IPS-20b (cell line): Measurements from ENCODE around the gene ELN.

ENCODE experiments used
- H3K27ac ChIP-seq: one replicate; pipeline ENCODE4 v1.5.1; 2013; ENCODE audit warnings: low read length
- H3K27me3 ChIP-seq: 2 replicates; pipeline ENCODE4 v1.6.1; 2013; ENCODE audit warnings: mild to moderate bottlenecking, low read length, inconsistent platforms; ENCODE audit not compliant: insufficient read depth
- H3K36me3 ChIP-seq: 2 replicates; pipeline ENCODE4 v1.6.1; 2013; ENCODE audit warnings: low read depth, mild to moderate bottlenecking, inconsistent platforms, low read length, moderate library complexity; ENCODE audit not compliant: insufficient read depth
- H3K4me1 ChIP-seq: 2 replicates; pipeline ENCODE4 v1.6.1; 2013; ENCODE audit warnings: mild to moderate bottlenecking, control low read depth, inconsistent platforms, low read length, moderate library complexity; ENCODE audit not compliant: insufficient read depth
- H3K4me3 ChIP-seq: 2 replicates; pipeline ENCODE4 v1.5.1; 2013; ENCODE audit warnings: mild to moderate bottlenecking, low read length, inconsistent platforms
- H3K9ac ChIP-seq: 2 replicates; pipeline ENCODE4 v1.6.1; 2013; ENCODE audit warnings: low read depth, mild to moderate bottlenecking, inconsistent platforms, low read length, moderate library complexity
- H3K9me3 ChIP-seq: 2 replicates; pipeline ENCODE4 v1.6.1; 2013; ENCODE audit warnings: mild to moderate bottlenecking, low read depth, low read length, inconsistent platforms; ENCODE audit not compliant: insufficient read depth

Gene ELN

GRCh38 chr7:74059681-74060588 lies 32.0 kb downstream of the ELN start:
- no peak overlapping the region for H3K27ac ChIP-seq
- H3K9me3 ChIP-seq, result no peaks in the 10 kb centered on the region
- no peaks in the 10 kb centered on the region for H3K36me3 ChIP-seq
- H3K4me1 ChIP-seq, result no peaks in the 10 kb centered on the region
- H3K27me3 ChIP-seq, result no peaks in the 10 kb centered on the region
- H3K4me3 ChIP-seq, result no peak overlapping the region
- no peak overlapping the region for H3K9ac ChIP-seq

DNA sequence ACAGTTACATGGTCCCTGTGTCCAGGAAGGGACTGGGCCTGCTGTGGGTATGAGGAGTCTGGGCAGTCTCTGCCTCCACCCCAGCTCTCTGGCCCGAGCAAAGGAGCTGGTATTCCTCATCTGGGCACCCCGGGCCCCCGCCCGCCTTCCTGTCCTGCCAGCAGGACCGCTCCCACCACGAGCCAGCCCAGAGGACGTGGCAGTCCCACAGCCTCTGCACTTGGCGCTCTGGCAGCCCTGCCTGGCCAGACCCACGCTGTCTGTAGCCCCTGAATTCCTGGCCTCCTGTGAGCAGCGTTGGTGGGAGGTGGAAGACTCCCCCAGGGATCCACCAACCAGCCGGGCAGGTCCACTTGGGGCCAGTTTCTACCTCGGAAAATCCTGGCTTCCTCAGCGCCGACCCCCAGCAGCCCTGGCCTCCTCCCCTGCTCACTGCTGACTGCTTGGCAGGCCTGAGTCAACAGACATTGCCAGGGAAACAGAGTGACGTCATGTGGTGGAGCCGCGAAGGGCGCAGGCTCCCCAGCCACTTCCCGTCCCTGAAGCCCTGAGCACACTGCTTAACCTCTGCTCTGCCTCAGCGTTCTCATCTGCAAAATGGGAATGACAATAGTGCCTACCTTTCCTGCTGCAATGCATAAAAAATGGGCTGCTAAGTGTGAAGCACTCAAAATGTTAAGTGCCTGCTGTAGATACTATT lies 34.0 kb downstream of the ELN start:
- Histone ChIP-seq H3K27me3 (no peaks in the 10 kb centered on the region), H3K9ac (no peak overlapping the region), H3K36me3 (no peaks in the 10 kb centered on the region), H3K4me1 (no peaks in the 10 kb centered on the region), H3K4me3 (no peak overlapping the region), H3K27ac (no peak overlapping the region), H3K9me3 (no peaks in the 10 kb centered on the region)

GRCh38 chr7:74063223-74063641 lies 35.3 kb downstream of the ELN start:
- no peaks in the 10 kb centered on the region for H3K27me3 ChIP-seq
- no peak overlapping the region for H3K4me3 ChIP-seq
- H3K9ac ChIP-seq, result no peak overlapping the region
- no peaks in the 10 kb centered on the region for H3K4me1 ChIP-seq
- no peaks in the 10 kb centered on the region for H3K36me3 ChIP-seq
- H3K27ac ChIP-seq, result no peak overlapping the region
- H3K9me3 ChIP-seq, result no peaks in the 10 kb centered on the region

DNA sequence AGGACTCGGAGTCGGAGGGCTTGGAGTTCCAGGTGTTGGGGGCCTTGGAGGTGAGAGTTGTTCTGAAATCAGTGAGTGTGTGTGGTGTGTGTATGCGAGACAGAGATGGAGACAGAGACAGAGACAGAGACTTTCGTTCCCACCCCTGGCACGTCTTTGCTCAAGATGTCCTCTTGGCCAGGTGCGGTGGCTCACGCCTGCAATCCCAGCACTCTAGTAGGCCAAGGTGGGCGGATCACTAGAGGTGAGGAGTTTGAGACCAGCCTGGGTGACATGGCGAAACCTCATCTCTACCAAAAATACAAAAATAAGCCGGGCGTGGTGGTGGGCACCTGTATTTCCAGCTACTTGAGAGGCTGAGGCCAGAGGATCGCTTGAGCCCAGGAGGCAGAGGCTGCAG lies 35.7 kb downstream of the ELN start:
- H3K27ac ChIP-seq, result no peak overlapping the region
- H3K9ac ChIP-seq, result no peak overlapping the region
- no peak overlapping the region for H3K4me3 ChIP-seq
- no peaks in the 10 kb centered on the region for H3K27me3 ChIP-seq
- H3K36me3 ChIP-seq, result no peaks in the 10 kb centered on the region
- no peaks in the 10 kb centered on the region for H3K4me1 ChIP-seq
- H3K9me3 ChIP-seq, result no peaks in the 10 kb centered on the region

GRCh38 chr7:74064696-74065095 lies 36.7 kb downstream of the ELN start:
- Histone ChIP-seq H3K36me3 (no peaks in the 10 kb centered on the region), H3K4me3 (no peak overlapping the region), H3K9ac (no peak overlapping the region), H3K9me3 (no peaks in the 10 kb centered on the region), H3K27ac (no peak overlapping the region), H3K27me3 (no peaks in the 10 kb centered on the region), H3K4me1 (no peaks in the 10 kb centered on the region)

GRCh38 chr7:74066626-74067025 lies 38.7 kb downstream of the ELN start:
- Histone ChIP-seq H3K9ac (no peak overlapping the region), H3K36me3 (no peaks in the 10 kb centered on the region), H3K4me3 (no peak overlapping the region), H3K9me3 (no peaks in the 10 kb centered on the region), H3K4me1 (no peaks in the 10 kb centered on the region), H3K27ac (no peak overlapping the region), H3K27me3 (no peaks in the 10 kb centered on the region)

- Histone ChIP-seq H3K9me3 (no peaks in the 10 kb centered on the region), H3K36me3 (no peaks in the 10 kb centered on the region), H3K27ac (no peak overlapping the region), H3K9ac (no peak overlapping the region), H3K4me3 (no peak overlapping the region), H3K27me3 (no peaks in the 10 kb centered on the region), H3K4me1 (no peaks in the 10 kb centered on the region)
These were observed 40.6 kb downstream of the ELN start for GRCh38 chr7:74068378-74069085.

- no peak overlapping the region for H3K27ac ChIP-seq
These were observed 41.1 kb downstream of the ELN start for GRCh38 chr7:74069086-74069541.

GRCh38 chr7:74069790-74070618 lies 42.0 kb downstream of the ELN start:
- Histone ChIP-seq H3K36me3 (no peaks in the 10 kb centered on the region), H3K9me3 (no peaks in the 10 kb centered on the region), H3K27me3 (no peaks in the 10 kb centered on the region), H3K9ac (no peak overlapping the region), H3K27ac (no peak overlapping the region), H3K4me3 (no peak overlapping the region), H3K4me1 (no peaks in the 10 kb centered on the region)

More at GRCh38 chr7:74069086-74069541, 41.1 kb downstream of the ELN start:
- Histone ChIP-seq H3K4me1 (no peaks in the 10 kb centered on the region), H3K36me3 (no peaks in the 10 kb centered on the region), H3K4me3 (no peak overlapping the region), H3K9me3 (no peaks in the 10 kb centered on the region), H3K27me3 (no peaks in the 10 kb centered on the region), H3K9ac (no peak overlapping the region)

GRCh38 chr7:74070619-74070921 lies 42.6 kb downstream of the ELN start:
- Histone ChIP-seq H3K9ac (no peak overlapping the region), H3K4me3 (no peak overlapping the region), H3K36me3 (no peaks in the 10 kb centered on the region), H3K27me3 (no peaks in the 10 kb centered on the region), H3K27ac (no peak overlapping the region), H3K4me1 (no peaks in the 10 kb centered on the region), H3K9me3 (no peaks in the 10 kb centered on the region)

- Histone ChIP-seq H3K9me3 (no peaks in the 10 kb centered on the region), H3K36me3 (no peaks in the 10 kb centered on the region), H3K27me3 (no peaks in the 10 kb centered on the region), H3K9ac (no peak overlapping the region), H3K4me1 (no peaks in the 10 kb centered on the region), H3K27ac (no peak overlapping the region), H3K4me3 (no peak overlapping the region)
These were observed 43.1 kb downstream of the ELN start for GRCh38 chr7:74071121-74071520.
